Panc1 (cell line): Measurements from ENCODE around the gene RCSD1. TPM values are rescaled to one million over a fixed set of nuclear protein-coding genes. Genes with fewer than 3 reads are reported as not detected.

Experiments
- ATAC-seq: fragments of 200-7000 bp; cut with Tn5 transposase; 2 replicates; pipeline ENCODE4 v1.9.1; 2020; ENCODE audit warnings: mild to moderate bottlenecking, moderate library complexity
- BruUV-seq: library from RNA; stranded (reverse); fragments of 400-500 nt; replicated peaks from 2 replicates; lab custom pipeline; 2021; lab: Mats Ljungman, UMichigan
- CTCF ChIA-PET: fragments of 300-600 bp; sonication (Branson Sonifier 250); formaldehyde crosslinking; loops from one replicate; lab custom pipeline; 2022; ENCODE audit warnings: antibody characterized with exemption; lab: Charles Lee
- POLR2A ChIA-PET: fragments of 300-600 bp; sonication (Branson Sonifier 250); formaldehyde crosslinking; loops from one replicate; lab custom pipeline; 2022; ENCODE audit warnings: antibody characterized with exemption; lab: Charles Lee
- DNase-seq: peaks from one replicate; pipeline ENCODE4 v3.0.0-alpha.2; 2010; ENCODE audit warnings: low read depth, low spot score
- H3K27ac ChIP-seq: 2 replicates; pipeline ENCODE4 v1.5.1; 2011; ENCODE audit warnings: mild to moderate bottlenecking, low read length, inconsistent platforms
- H3K27me3 ChIP-seq: fragments of 200-500 bp; sonication (Bioruptor generic); 2 replicates; pipeline ENCODE4 v1.6.0; 2014; ENCODE audit warnings: low read length, inconsistent platforms; ENCODE audit not compliant: control insufficient read depth, insufficient read depth
- H3K36me3 ChIP-seq: fragments of 200-500 bp; sonication (Bioruptor generic); 2 replicates; pipeline ENCODE4 v1.5.1; 2014; ENCODE audit warnings: inconsistent platforms, mild to moderate bottlenecking, low read length, moderate library complexity; ENCODE audit not compliant: control insufficient read depth, insufficient read depth
- H3K4me1 ChIP-seq: 2 replicates; pipeline ENCODE4 v1.5.1; 2011; ENCODE audit warnings: inconsistent platforms, mild to moderate bottlenecking, low read length, moderate library complexity; ENCODE audit not compliant: control insufficient read depth, insufficient read depth
- H3K4me3 ChIP-seq, 2 experiments: 2 replicates each; pipeline ENCODE4 v1.5.1; 2011 to 2012; ENCODE audit warnings: low read depth in 2 of 2, low read length in 2 of 2, mild to moderate bottlenecking in 2 of 2, inconsistent platforms in 1 of 2, moderate library complexity in 1 of 2
- H3K9me3 ChIP-seq: fragments of 200-500 bp; sonication (Bioruptor generic); 2 replicates; pipeline ENCODE4 v1.5.1; 2014; ENCODE audit warnings: low read depth, mild to moderate bottlenecking, inconsistent platforms, low read length, moderate library complexity; ENCODE audit not compliant: control insufficient read depth, insufficient read depth
- POLR2AphosphoS5 ChIP-seq: IDR thresholded peaks from 2 replicates; pipeline ENCODE4 v1.6.1; 2012; ENCODE audit warnings: mild to moderate bottlenecking, low read depth, low read length, moderate library complexity
- SIN3A ChIP-seq: IDR thresholded peaks from 2 replicates; pipeline ENCODE4 v1.6.1; 2012; ENCODE audit warnings: low read depth, mild to moderate bottlenecking, low read length, moderate library complexity, borderline replicate concordance; ENCODE audit not compliant: insufficient read depth
- TCF7L2 ChIP-seq: IDR thresholded peaks from 2 replicates; pipeline ENCODE4 v1.6.1; 2011; ENCODE audit warnings: mild to moderate bottlenecking, low read depth, low read length, inconsistent platforms
- in situ Hi-C: cut with HindIII; loops from 2 replicates; pipeline ENCODE4 v1.10.0; 2016; ENCODE audit warnings: low sequenced_read_pairs, low pct_unique_long_range_greater_than_20kb
- intact Hi-C: fragments of 100-400 bp; cut with micrococcal nuclease; formaldehyde crosslinking; loops from one replicate; pipeline ENCODE4 v1.10.0; 2022; ENCODE audit not compliant: unreplicated experiment
- total RNA-seq: library from RNA; stranded (reverse); gene quantifications from one replicate; pipeline ENCODE4 v1.2.1, GENCODE V29; 2021; ENCODE audit not compliant: unreplicated experiment
- TF ChIP-seq, protein P1 (sequence below): fragments of 450-650 bp; IDR thresholded peaks from 2 replicates; pipeline ENCODE4 v1.5.1; 2017; ENCODE audit warnings: mild to moderate bottlenecking
- TF ChIP-seq, protein P2 (sequence below), 2 experiments: IDR thresholded peaks; 2 replicates each; pipeline ENCODE4 v1.6.1; 2011 to 2012; ENCODE audit warnings: low read depth in 2 of 2, control low read depth in 1 of 2, low read length in 1 of 2, mild to moderate bottlenecking in 1 of 2, moderate library complexity in 1 of 2; ENCODE audit not compliant: insufficient read depth in 1 of 2

RCSD1 gene
- total RNA-seq, 1 experiment from 2014 or later, result 1.4 TPM

DNA sequence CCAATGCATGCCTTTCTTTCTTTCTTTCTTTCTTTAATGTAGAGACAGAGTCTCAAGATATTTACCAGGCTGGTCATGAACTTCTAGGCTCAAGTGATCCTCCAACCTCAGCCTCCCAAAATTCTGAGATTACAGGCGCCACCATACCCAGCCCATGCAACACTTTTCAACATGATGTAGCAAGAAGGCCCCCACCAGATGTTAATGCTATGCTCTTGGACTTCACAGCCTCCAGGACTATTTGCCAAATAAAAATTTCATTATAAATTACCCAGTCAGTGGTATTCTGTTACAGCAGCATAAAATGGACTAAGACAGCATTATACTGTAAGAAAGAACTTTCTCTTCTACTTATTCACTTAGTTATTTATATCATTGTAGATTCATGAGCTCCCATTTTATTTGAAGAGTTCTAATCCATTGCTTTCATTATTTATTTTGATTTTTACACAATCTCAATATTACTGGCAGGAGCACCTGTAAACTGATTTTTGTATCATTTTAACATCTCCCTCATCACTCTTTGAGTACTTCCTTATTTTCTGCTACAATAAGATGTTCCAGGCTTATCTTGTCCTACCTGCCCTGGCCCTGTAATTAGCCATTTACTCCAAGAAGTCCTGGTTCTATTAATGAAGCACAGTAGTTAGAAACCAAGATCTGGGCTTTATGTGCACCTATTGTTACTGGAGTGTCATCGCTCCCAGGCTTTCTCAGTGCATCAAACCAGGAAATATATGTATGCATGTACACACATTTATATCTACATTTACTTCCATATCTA lies 4.8 kb upstream of the RCSD1 start:
- no peaks in the 10 kb centered on the region for H3K27me3 ChIP-seq
- no peaks in the 10 kb centered on the region for H3K9me3 ChIP-seq
- TF ChIP-seq, protein P1, sequence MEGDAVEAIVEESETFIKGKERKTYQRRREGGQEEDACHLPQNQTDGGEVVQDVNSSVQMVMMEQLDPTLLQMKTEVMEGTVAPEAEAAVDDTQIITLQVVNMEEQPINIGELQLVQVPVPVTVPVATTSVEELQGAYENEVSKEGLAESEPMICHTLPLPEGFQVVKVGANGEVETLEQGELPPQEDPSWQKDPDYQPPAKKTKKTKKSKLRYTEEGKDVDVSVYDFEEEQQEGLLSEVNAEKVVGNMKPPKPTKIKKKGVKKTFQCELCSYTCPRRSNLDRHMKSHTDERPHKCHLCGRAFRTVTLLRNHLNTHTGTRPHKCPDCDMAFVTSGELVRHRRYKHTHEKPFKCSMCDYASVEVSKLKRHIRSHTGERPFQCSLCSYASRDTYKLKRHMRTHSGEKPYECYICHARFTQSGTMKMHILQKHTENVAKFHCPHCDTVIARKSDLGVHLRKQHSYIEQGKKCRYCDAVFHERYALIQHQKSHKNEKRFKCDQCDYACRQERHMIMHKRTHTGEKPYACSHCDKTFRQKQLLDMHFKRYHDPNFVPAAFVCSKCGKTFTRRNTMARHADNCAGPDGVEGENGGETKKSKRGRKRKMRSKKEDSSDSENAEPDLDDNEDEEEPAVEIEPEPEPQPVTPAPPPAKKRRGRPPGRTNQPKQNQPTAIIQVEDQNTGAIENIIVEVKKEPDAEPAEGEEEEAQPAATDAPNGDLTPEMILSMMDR, result no peak
- no peak for TF ChIP-seq POLR2AphosphoS5
- TF ChIP-seq SIN3A, result no peak
- TF ChIP-seq, protein P2, sequence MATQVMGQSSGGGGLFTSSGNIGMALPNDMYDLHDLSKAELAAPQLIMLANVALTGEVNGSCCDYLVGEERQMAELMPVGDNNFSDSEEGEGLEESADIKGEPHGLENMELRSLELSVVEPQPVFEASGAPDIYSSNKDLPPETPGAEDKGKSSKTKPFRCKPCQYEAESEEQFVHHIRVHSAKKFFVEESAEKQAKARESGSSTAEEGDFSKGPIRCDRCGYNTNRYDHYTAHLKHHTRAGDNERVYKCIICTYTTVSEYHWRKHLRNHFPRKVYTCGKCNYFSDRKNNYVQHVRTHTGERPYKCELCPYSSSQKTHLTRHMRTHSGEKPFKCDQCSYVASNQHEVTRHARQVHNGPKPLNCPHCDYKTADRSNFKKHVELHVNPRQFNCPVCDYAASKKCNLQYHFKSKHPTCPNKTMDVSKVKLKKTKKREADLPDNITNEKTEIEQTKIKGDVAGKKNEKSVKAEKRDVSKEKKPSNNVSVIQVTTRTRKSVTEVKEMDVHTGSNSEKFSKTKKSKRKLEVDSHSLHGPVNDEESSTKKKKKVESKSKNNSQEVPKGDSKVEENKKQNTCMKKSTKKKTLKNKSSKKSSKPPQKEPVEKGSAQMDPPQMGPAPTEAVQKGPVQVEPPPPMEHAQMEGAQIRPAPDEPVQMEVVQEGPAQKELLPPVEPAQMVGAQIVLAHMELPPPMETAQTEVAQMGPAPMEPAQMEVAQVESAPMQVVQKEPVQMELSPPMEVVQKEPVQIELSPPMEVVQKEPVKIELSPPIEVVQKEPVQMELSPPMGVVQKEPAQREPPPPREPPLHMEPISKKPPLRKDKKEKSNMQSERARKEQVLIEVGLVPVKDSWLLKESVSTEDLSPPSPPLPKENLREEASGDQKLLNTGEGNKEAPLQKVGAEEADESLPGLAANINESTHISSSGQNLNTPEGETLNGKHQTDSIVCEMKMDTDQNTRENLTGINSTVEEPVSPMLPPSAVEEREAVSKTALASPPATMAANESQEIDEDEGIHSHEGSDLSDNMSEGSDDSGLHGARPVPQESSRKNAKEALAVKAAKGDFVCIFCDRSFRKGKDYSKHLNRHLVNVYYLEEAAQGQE (IDR thresholded peaks at IDR 0.05; ENCODE audit: insufficient read depth in 1 of 2, low read depth in 2 of 2, low read length in 1 of 2), result no peak
- TF ChIP-seq TCF7L2, result no peak
- POLR2A ChIA-PET, result no interaction called here
- no TSS peak for BruUV-seq
- CTCF ChIA-PET, result no interaction called here
- H3K4me1 ChIP-seq, result peaks cover 20% of the 10 kb centered on the region
- in situ Hi-C loops, result no loop called here
- no peaks in the 10 kb centered on the region for H3K36me3 ChIP-seq
- intact Hi-C loops, result no loop called here
- no peak for ATAC-seq
- no peak overlapping the region for H3K4me3 ChIP-seq
- H3K27ac ChIP-seq, result no peak overlapping the region
- DNase-seq, result no peak

DNA sequence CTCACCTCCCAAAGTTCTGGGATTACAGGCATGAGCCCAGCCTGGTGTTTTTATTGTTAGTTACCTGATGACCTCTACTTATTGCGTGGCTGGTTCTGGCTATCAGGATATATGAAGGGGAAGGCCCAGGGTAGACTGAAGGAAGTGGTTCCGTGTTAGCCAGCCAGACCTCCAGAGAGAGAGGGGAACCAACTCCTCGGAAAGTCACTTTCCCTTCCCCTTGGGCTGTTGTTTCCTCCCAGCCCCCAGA lies 2.5 kb upstream of the RCSD1 start:
- ChIA-PET POLR2A (no interaction called here), CTCF (no interaction called here)
- DNase-seq (no peak), ATAC-seq (peak; percentile 15; the same call in 1 of the 2 replicates)
- BruUV-seq, result no TSS peak
- Histone ChIP-seq H3K9me3 (no peaks in the 10 kb centered on the region), H3K36me3 (no peaks in the 10 kb centered on the region), H3K4me3 (no peak overlapping the region), H3K27me3 (no peaks in the 10 kb centered on the region), H3K27ac (peak overlapping the region; percentile 79), H3K4me1 (peaks cover 29% of the 10 kb centered on the region)
- in situ Hi-C loops, result no loop called here
- intact Hi-C loops, result no loop called here
- TF ChIP-seq SIN3A (no peak), POLR2AphosphoS5 (no peak), TCF7L2 (no peak)
- TF ChIP-seq, protein P2 (IDR thresholded peaks at IDR 0.05; ENCODE audit: insufficient read depth in 1 of 2, low read depth in 2 of 2, low read length in 1 of 2), result no peak
- TF ChIP-seq, protein P1, result no peak
